Measurements from ENCODE around the gene HERPUD2.
"Not testable (repeated sequence)": the region's sequence is repeated elsewhere in the genome, so short reads cannot be mapped to it uniquely, and the experiment has no call there.

- not testable (repeated sequence) for TF ChIP-seq EZH2 (IDR thresholded peaks at IDR 0.05; ENCODE audit: low read length, missing control alignments); CTCF (conservative IDR thresholded peaks at IDR 0.05 in 1 of 2, IDR thresholded peaks at IDR 0.05 in 1 of 2; ENCODE audit: low read depth in 1 of 2, low read length in 2 of 2)
Observed at GRCh38 chr7:35654558-35654957, 40.4 kb downstream of the HERPUD2 start.
